Stimulated activated naive CD8-positive, alpha-beta T cell treated with anti-CD3 and anti-CD28 coated beads, Interleukin-15, Interleukin-2, amounts not matched to agents 100 ng/mL and 50 ng/mL, for 24 hours (primary cell): ENCODE results near the gene C16orf89.

ENCODE experiments used
- H3K27ac Mint-ChIP-seq: one replicate; pipeline ENCODE4 v1.8.0; 2021; ENCODE audit warnings: mild to moderate bottlenecking, mixed read lengths
- H3K27me3 Mint-ChIP-seq: one replicate; pipeline ENCODE4 v1.8.0; 2021; ENCODE audit warnings: mixed read lengths
- H3K36me3 Mint-ChIP-seq: one replicate; pipeline ENCODE4 v1.8.0; 2021; ENCODE audit warnings: low read depth, mixed read lengths
- H3K4me1 Mint-ChIP-seq: one replicate; pipeline ENCODE4 v1.8.0; 2021; ENCODE audit warnings: low read depth, mixed read lengths
- H3K4me3 Mint-ChIP-seq: one replicate; pipeline ENCODE4 v1.8.0; 2021; ENCODE audit warnings: mild to moderate bottlenecking, mixed read lengths
- H3K9me3 Mint-ChIP-seq: one replicate; pipeline ENCODE4 v1.8.0; 2021; ENCODE audit warnings: mixed read lengths

Gene C16orf89

DNA sequence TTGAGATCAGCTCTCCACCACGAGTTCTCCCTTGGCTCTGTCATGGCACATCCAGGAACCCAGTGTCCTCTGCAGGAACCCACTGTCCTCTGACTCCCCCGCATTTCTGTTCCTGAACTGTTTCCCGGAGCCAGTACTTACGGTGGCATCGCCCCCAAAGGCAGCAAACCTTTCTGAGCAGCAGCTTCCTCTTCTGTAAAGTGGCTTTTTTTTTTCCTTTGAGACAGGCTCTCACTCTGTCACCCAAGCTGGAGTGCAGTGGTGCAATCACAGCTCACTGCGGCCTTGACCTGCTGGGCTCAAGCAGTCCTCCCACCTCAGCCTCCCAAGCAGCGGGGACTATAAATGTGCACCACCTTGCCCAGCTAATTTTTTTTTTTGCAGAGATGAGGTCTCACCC, 64.2 kb downstream of the C16orf89 start:
- Mint-ChIP-seq H3K36me3 (no peaks in the 10 kb centered on the region), H3K27me3 (peaks cover 3% of the 10 kb centered on the region)

DNA sequence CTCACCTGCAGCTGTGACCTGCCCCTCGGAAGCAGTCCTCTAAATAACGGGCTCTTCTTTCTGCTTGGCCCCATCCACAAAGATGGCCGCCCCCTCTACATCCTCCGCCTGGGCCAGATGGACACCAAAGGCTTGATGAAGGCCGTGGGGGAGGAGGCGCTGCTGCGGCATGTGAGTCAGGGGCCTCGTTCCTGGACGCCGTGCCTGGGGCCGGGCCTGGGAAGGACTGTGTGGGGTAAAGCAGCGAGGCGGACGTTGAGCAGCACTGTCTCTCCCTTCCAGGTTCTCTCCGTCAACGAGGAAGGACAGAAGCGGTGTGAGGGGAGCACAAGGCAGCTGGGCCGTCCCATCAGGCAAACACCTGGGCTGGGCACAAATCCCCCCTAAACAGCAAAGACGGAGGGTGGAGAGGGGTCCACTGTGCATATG, 65.2 kb downstream of the C16orf89 start:
- Mint-ChIP-seq H3K27me3 (peaks cover 10% of the 10 kb centered on the region), H3K27ac (no peak overlapping the region), H3K9me3 (no peaks in the 10 kb centered on the region), H3K36me3 (no peaks in the 10 kb centered on the region), H3K4me1 (no peaks in the 10 kb centered on the region), H3K4me3 (no peak overlapping the region)

More for the DNA sequence above, 64.2 kb downstream of the C16orf89 start:
- H3K9me3 Mint-ChIP-seq: no peaks in the 10 kb centered on the region
- no peak overlapping the region for H3K4me3 Mint-ChIP-seq
- no peaks in the 10 kb centered on the region for H3K4me1 Mint-ChIP-seq
- H3K27ac Mint-ChIP-seq: no peak overlapping the region

DNA sequence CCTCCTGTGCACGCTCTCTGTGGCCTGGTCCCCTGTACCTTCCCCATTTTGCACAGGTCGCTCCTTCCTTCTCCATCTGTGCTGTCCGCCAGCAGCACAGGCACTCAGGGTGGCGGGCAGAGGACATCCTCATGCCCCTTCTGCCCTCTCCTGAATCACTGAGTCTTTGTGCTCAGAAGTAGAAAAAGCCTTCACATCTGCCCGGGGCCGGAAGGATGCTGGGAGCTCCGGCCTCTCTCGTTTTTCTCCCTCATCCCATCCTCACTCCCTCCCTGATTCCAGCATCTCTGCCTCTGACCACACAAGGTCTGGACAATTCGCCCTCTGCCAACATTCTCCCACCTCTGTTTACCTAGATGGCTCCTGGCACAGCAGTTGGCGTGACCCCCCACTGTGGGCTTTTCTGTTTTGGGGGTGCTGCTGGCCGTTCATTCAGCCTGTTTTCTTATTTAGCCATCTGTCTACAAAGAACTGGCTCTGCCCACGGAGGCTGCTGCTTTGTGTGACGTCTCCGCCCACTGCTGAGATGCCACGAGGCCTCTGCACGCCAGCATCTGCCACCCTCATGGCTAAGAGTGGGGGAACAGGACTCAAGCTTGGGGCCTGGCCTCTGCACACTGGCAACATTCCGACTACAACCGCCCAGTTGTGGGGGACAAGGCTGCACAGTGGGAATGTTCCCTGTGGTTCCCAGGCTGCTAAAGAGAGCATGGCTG, 70.9 kb downstream of the C16orf89 start:
- Mint-ChIP-seq H3K27me3 (peaks cover 7% of the 10 kb centered on the region), H3K9me3 (no peaks in the 10 kb centered on the region), H3K27ac (no peak overlapping the region), H3K4me3 (no peak overlapping the region), H3K4me1 (no peaks in the 10 kb centered on the region), H3K36me3 (no peaks in the 10 kb centered on the region)
